ENCODE measurements around the gene RSRC2.
"Not testable (repeated sequence)": the region's sequence is repeated elsewhere in the genome, so short reads cannot be mapped to it uniquely, and the experiment has no call there.

GRCh38 chr12:122484385-122484784, 42.4 kb downstream of the RSRC2 start:
- TF ChIP-seq POLR2AphosphoS5, POLR2A (IDR thresholded peaks at IDR 0.05; ENCODE audit: low read depth, low read length): not testable (repeated sequence)

Measured in GM12892 (cell line).